Choroid plexus epithelial cell (primary cell): ENCODE data around the gene SYNJ2.

ENCODE experiments used
- DNase-seq: peaks from one replicate; pipeline ENCODE4 v3.0.0-alpha.2; 2010; ENCODE audit warnings: low read depth
- H3K4me3 ChIP-seq: 2 replicates; pipeline ENCODE4 v1.5.1; 2011; ENCODE audit warnings: low read depth, mild to moderate bottlenecking, control low read depth, low read length, moderate library complexity
- TF ChIP-seq, protein P1 (sequence below): conservative IDR thresholded peaks from 2 replicates; pipeline ENCODE4 v1.5.1; 2011; ENCODE audit warnings: low read depth, mild to moderate bottlenecking, control low read depth, inconsistent platforms, low read length, moderate library complexity

The SYNJ2 gene

DNA sequence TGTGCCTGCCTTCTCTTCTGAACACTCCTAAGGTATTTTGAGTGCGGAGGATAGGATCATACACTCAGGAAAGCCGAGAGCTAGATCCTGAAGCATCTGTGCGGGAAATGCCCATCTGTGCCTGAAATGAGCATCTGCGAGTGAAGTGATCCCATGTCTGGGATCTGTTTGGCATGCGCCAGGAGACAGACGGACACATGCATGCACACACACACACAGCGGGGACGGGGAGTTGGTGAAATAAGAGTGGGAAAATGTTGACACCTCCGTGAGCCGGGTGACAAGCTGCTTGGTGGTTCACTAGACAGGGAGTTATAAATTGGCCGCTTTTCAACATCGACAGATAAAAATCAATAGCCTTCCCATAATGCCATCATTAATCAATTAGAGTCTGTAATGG lies 13.8 kb downstream of the SYNJ2 start:
- no peak for DNase-seq
- H3K4me3 ChIP-seq: no peak overlapping the region
- TF ChIP-seq, protein P1, sequence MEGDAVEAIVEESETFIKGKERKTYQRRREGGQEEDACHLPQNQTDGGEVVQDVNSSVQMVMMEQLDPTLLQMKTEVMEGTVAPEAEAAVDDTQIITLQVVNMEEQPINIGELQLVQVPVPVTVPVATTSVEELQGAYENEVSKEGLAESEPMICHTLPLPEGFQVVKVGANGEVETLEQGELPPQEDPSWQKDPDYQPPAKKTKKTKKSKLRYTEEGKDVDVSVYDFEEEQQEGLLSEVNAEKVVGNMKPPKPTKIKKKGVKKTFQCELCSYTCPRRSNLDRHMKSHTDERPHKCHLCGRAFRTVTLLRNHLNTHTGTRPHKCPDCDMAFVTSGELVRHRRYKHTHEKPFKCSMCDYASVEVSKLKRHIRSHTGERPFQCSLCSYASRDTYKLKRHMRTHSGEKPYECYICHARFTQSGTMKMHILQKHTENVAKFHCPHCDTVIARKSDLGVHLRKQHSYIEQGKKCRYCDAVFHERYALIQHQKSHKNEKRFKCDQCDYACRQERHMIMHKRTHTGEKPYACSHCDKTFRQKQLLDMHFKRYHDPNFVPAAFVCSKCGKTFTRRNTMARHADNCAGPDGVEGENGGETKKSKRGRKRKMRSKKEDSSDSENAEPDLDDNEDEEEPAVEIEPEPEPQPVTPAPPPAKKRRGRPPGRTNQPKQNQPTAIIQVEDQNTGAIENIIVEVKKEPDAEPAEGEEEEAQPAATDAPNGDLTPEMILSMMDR: no peak

DNA sequence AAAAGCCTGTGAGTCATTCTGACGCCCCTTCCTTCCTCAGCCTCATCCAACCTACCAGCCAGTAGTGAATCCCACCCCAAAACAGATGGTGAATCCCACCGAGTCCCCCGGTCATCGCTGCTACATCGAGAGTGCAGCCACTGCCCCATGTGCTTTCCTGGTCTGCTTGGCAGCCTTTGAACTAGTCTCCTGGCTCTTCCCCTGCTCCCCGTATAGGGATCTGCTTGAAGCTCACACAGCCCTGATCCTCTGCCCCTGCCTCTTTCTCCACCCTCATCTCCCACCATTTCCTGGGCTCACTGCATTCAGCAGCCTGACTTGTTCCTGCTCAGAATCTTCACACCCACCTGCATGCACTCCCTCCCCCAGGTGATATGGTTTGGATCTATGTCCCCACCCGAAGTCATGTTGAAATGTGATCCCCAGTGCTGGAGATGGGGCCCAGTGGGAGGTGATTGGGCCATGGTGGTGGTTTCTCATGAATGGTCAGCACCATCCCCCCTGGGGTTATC lies 14.6 kb downstream of the SYNJ2 start:
- no peak overlapping the region for H3K4me3 ChIP-seq
- TF ChIP-seq, protein P1: no peak
- no peak for DNase-seq

GRCh38 chr6:157996918-157997702 lies 15.4 kb downstream of the SYNJ2 start:
- no peak for DNase-seq
- H3K4me3 ChIP-seq: no peak overlapping the region
- TF ChIP-seq, protein P1: no peak

DNA sequence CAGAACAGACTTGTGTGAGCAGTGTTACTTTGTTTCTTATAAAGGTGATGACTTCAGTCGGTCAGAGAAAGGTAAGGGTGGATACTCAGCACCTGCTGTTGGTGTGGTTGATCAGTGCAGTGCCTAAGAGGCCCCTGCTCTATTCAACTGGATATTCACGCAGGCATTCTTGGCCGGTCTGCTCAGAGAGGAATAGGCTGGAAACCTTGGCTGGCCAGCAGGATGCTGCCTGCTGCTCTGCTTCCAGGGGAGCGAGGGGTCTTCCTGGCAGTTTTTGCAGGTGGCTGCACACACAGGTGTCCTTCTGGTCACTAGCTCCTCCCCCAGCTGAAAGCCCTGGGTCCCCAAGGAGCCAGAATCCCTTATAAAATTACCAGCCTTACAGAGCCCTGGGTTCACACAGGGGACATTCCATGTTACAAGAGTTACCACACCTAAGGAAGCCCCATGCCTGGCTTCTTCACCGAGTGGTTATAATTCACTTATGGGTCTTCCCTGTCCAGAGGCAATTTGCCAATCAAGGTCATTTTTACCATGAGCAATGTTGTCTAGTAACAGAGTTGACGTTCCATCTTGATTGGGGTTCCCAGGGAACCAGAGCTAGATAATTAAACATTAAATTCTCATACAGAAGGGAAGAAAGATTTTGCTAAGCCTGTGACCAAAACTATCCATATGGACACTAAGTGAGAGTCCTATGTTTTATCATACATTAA lies 16.4 kb downstream of the SYNJ2 start:
- TF ChIP-seq, protein P1: no peak
- no peak overlapping the region for H3K4me3 ChIP-seq
- DNase-seq: no peak

- H3K4me3 ChIP-seq: no peak overlapping the region
- TF ChIP-seq, protein P1: no peak
- DNase-seq: no peak
These were observed 17.1 kb downstream of the SYNJ2 start for GRCh38 chr6:157998707-157999167.

DNA sequence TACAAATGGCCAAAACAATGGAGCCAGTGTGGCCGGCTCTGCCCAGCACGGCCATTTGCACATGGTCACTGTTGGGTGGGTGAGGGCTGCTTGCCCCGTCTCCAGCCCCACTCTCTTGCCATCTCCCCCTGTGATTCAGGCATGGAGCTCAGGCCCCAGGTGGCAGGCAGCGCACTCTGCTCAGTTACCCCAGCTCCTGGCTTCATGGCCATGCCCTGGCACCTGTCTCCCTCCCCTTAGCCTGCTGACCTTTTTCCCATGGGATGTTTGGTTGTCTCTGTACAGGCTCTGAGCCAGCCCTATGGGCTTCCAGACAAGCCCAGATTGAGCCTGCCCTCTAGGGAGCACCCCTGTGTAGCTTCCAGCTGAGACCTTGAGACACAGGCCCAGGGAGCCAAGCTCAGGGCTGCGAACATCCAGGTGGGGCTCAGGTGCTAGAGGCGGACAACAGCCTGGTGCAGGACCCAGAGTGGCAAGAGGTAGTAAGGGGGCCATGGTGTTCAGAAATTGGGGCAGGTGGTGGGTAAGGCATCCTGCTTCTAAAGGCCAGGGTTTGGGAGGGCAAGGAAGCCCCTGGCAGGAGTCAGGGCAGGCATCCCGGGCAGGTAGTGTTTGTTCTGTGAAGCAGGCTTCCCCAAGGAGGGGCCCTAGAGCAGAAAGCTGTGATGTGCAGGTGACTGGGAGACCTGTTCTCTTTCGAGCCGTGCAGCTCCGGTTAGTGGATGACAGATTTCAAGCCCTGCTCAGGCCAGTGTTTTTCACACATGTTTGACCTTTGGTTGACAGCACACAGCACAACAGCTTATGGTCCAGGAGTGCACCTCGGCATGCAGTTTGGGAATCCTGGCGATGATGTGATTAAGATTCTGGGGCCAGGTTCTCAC lies 17.7 kb downstream of the SYNJ2 start:
- no peak for DNase-seq
- H3K4me3 ChIP-seq: no peak overlapping the region
- TF ChIP-seq, protein P1: no peak
